IMR-90 (cell line): ENCODE measurements around the gene TMEM154. TPM values are rescaled to one million over a fixed set of nuclear protein-coding genes. Genes with fewer than 3 reads are reported as not detected.
A peak's percentile ranks its signal among the peaks of the same experiment; 100 is the strongest.

ENCODE experiments used
- ATAC-seq: fragments of 200-7000 bp; cut with Tn5 transposase; 2 replicates; pipeline ENCODE4 v1.9.1; 2020; ENCODE audit warnings: low read depth, mild to moderate bottlenecking, moderate library complexity
- BruUV-seq: library from RNA; stranded (reverse); fragments of 400-500 nt; replicated peaks from 2 replicates; lab custom pipeline; 2021; lab: Mats Ljungman, UMichigan
- CTCF ChIA-PET: fragments of 300-600 bp; formaldehyde crosslinking; extraction: SDS; loops from one replicate; lab custom pipeline; 2021; ENCODE audit warnings: antibody characterized with exemption; lab: Yijun Ruan, JAX
- POLR2A ChIA-PET: fragments of 300-600 bp; sonication (Branson Sonifier 250); formaldehyde crosslinking; loops from one replicate; lab custom pipeline; 2022; ENCODE audit warnings: antibody characterized with exemption; ENCODE audit not compliant: unreplicated experiment; lab: Charles Lee
- DNase-seq: peaks from one replicate; pipeline ENCODE4 v3.0.0; 2013
- H2AFZ ChIP-seq: replicated peaks from 2 replicates; pipeline ENCODE3; 2013; ENCODE audit warnings: low read length, mild to moderate bottlenecking; ENCODE audit not compliant: poor library complexity
- H2AK5ac ChIP-seq: 2 replicates; pipeline ENCODE4 v1.6.1; 2013; ENCODE audit warnings: low read depth, low read length, inconsistent platforms
- H2AK9ac ChIP-seq: replicated peaks from 2 replicates; pipeline ENCODE3; 2013; ENCODE audit warnings: mild to moderate bottlenecking, low read depth, low read length, moderate library complexity; ENCODE audit not compliant: poor library complexity
- H2BK120ac ChIP-seq: 2 replicates; pipeline ENCODE4 v1.6.1; 2013; ENCODE audit warnings: low read depth, low read length, inconsistent platforms
- H2BK15ac ChIP-seq: 3 replicates; pipeline ENCODE4 v1.6.1; 2013; ENCODE audit warnings: low read depth, low read length, inconsistent platforms
- H2BK20ac ChIP-seq: 2 replicates; pipeline ENCODE4 v1.6.1; 2013; ENCODE audit warnings: low read depth, mild to moderate bottlenecking, inconsistent platforms, low read length, moderate library complexity
- H2BK5ac ChIP-seq: 2 replicates; pipeline ENCODE4 v1.6.1; 2013; ENCODE audit warnings: mild to moderate bottlenecking, low read depth, low read length, inconsistent platforms; ENCODE audit not compliant: poor library complexity, severe bottlenecking
- H3K14ac ChIP-seq: replicated peaks from 2 replicates; pipeline ENCODE4 v1.6.1; 2013; ENCODE audit warnings: low read depth, low read length, inconsistent platforms
- H3K18ac ChIP-seq: 2 replicates; pipeline ENCODE4 v1.6.1; 2013; ENCODE audit warnings: low read depth, low read length, control low read depth
- H3K23ac ChIP-seq: 2 replicates; pipeline ENCODE4 v1.6.1; 2013; ENCODE audit warnings: low read depth, low read length, inconsistent platforms
- H3K27ac ChIP-seq: 2 replicates; pipeline ENCODE4 v1.5.1; 2013; ENCODE audit warnings: mild to moderate bottlenecking, control low read depth, low read length; ENCODE audit not compliant: insufficient read depth
- H3K27me3 ChIP-seq: 2 replicates; pipeline ENCODE4 v1.6.1; 2013; ENCODE audit warnings: low read length; ENCODE audit not compliant: control insufficient read depth, insufficient read depth
- H3K36me3 ChIP-seq: 2 replicates; pipeline ENCODE4 v1.6.1; 2013; ENCODE audit warnings: low read length, mixed read lengths; ENCODE audit not compliant: control insufficient read depth, insufficient read depth
- H3K4ac ChIP-seq: 2 replicates; pipeline ENCODE4 v1.6.1; 2013; ENCODE audit warnings: low read depth, low read length, inconsistent platforms
- H3K4me1 ChIP-seq: 2 replicates; pipeline ENCODE4 v1.6.1; 2013; ENCODE audit warnings: low read length, mixed read lengths; ENCODE audit not compliant: control insufficient read depth, insufficient read depth
- H3K4me2 ChIP-seq: 2 replicates; pipeline ENCODE4 v1.6.1; 2013; ENCODE audit warnings: low read depth, mild to moderate bottlenecking, control low read depth, low read length, moderate library complexity
- H3K4me3 ChIP-seq: 2 replicates; pipeline ENCODE4 v1.5.1; 2013; ENCODE audit warnings: low read depth, mild to moderate bottlenecking, control low read depth, low read length, moderate library complexity; ENCODE audit not compliant: insufficient read depth
- H3K56ac ChIP-seq: 2 replicates; pipeline ENCODE4 v1.6.1; 2013; ENCODE audit warnings: low read length, inconsistent platforms; ENCODE audit not compliant: insufficient read depth; ENCODE audit errors: extremely low read depth
- H3K79me1 ChIP-seq, 2 experiments: 2 replicates each; pipeline ENCODE4 v1.6.1; 2013; ENCODE audit warnings: low read length in 2 of 2, inconsistent platforms in 1 of 2, low read depth in 1 of 2
- H3K9ac ChIP-seq: 2 replicates; pipeline ENCODE4 v1.6.1; 2013; ENCODE audit warnings: low read depth, low read length, control low read depth
- H3K9me1 ChIP-seq: 2 replicates; pipeline ENCODE4 v1.6.1; 2013; ENCODE audit warnings: low read length, inconsistent platforms; ENCODE audit not compliant: insufficient read depth
- H3K9me3 ChIP-seq: 2 replicates; pipeline ENCODE4 v1.6.1; 2013; ENCODE audit warnings: low read length; ENCODE audit not compliant: control insufficient read depth, insufficient read depth
- H4K20me1 ChIP-seq: 2 replicates; pipeline ENCODE4 v1.6.1; 2013; ENCODE audit warnings: low read length, inconsistent platforms; ENCODE audit not compliant: insufficient read depth
- H4K5ac ChIP-seq: 2 replicates; pipeline ENCODE4 v1.6.1; 2013; ENCODE audit warnings: mild to moderate bottlenecking, low read depth, low read length, control low read depth
- H4K8ac ChIP-seq, 2 experiments: 2 replicates each; pipeline ENCODE4 v1.6.1; 2013; ENCODE audit warnings: low read depth in 2 of 2, low read length in 2 of 2, control low read depth in 1 of 2, inconsistent platforms in 1 of 2
- H4K91ac ChIP-seq: 2 replicates; pipeline ENCODE4 v1.6.1; 2013; ENCODE audit warnings: low read depth, low read length, inconsistent platforms; ENCODE audit not compliant: insufficient read depth
- CEBPB ChIP-seq: IDR thresholded peaks from 2 replicates; pipeline ENCODE4 v1.6.1; 2012; ENCODE audit warnings: low read depth, low read length, improper control_type of control experiment
- CHD1 ChIP-seq: IDR thresholded peaks from 2 replicates; pipeline ENCODE4 v1.6.1; 2012; ENCODE audit warnings: low read depth, low read length, improper control_type of control experiment
- WGBS, 2 experiments: methylation state at CpG; one replicate each; pipeline versions ENCODE4 v1.1.5 to v1.1.7; 2013; ENCODE audit warnings: missing lambda C conversion rate in 2 of 2; ENCODE audit not compliant: insufficient read length in 1 of 2; ENCODE audit errors: extremely low coverage in 2 of 2; 5-methylcytosine and 5-hydroxymethylcytosine counted together
- dilution Hi-C: fragments of 300-500 bp; cut with HindIII; formaldehyde crosslinking; loops from one replicate; pipeline ENCODE4 v1.14.3; 2018; ENCODE audit warnings: low sequenced_read_pairs; ENCODE audit not compliant: unreplicated experiment
- in situ Hi-C: fragments of 300-500 bp; cut with MboI; formaldehyde crosslinking; loops from 3 replicates; pipeline ENCODE4 v1.14.3; 2019; ENCODE audit warnings: low sequenced_read_pairs, inconsistent platforms, mixed read lengths
- intact Hi-C: fragments of 100-400 bp; cut with micrococcal nuclease; formaldehyde crosslinking; loops from 2 replicates; pipeline ENCODE4 v1.10.0; 2022
- polyA plus RNA-seq, 3 experiments: library from polyadenylated mRNA; depleted of rRNA; stranded (reverse); fragments of >200 nt; gene quantifications; 2 replicates each; pipeline ENCODE4 v1.2.3, GENCODE V29; 2012; ENCODE audit warnings: low replicate concordance in 1 of 3
- total RNA-seq: library from RNA; depleted of rRNA; stranded (reverse); fragments of >200 nt; gene quantifications from 2 replicates; pipeline ENCODE4 v1.2.3, GENCODE V29; 2012

The TMEM154 gene
- total and polyA plus RNA-seq, 2 of the 4 experiments (the other 2 are of a cell fraction): 0.12 to 0.18 TPM

GRCh38 chr4:152590179-152591031, 89.4 kb downstream of the TMEM154 start:
- Histone ChIP-seq H3K4ac (no peak overlapping the region), H3K56ac (no peak overlapping the region), H3K9me3 (no peaks in the 10 kb centered on the region), H3K9me1 (peaks cover 3% of the 10 kb centered on the region; the same call in 1 of the 2 replicates), H3K23ac (no peak overlapping the region), H3K4me2 (peak overlapping the region; percentile 62), H2AK5ac (no peak overlapping the region), H2AFZ (no peak overlapping the region), H3K27ac (no peak overlapping the region), H4K8ac (no peak overlapping the region), H3K4me3 (no peak overlapping the region), H3K9ac (no peak overlapping the region), H2BK15ac (no peak overlapping the region), H2BK120ac (no peak overlapping the region), H3K18ac (no peak overlapping the region), H4K20me1 (no peaks in the 10 kb centered on the region), H3K79me1 (no peaks in the 10 kb centered on the region), H3K27me3 (peaks cover 3% of the 10 kb centered on the region; the same call in 1 of the 2 replicates), H3K14ac (no peak overlapping the region), H4K5ac (no peak overlapping the region), H3K36me3 (no peaks in the 10 kb centered on the region), H2AK9ac (no peak overlapping the region), H2BK20ac (no peak overlapping the region), H3K4me1 (peaks cover 9% of the 10 kb centered on the region), H2BK5ac (no peak overlapping the region), H4K91ac (no peak overlapping the region)
- no TSS peak for BruUV-seq
- in situ Hi-C loops (no loop called here), dilution Hi-C loops (no loop called here), intact Hi-C loops (no loop called here)
- TF ChIP-seq CHD1: no peak
- TF ChIP-seq CEBPB: peak; percentile 67
- DNase-seq: peak; percentile 89
- ATAC-seq: peak; percentile 97
- 0% methylated on average over 1 of the region's 4 CpGs; no CpG with 5 or more reads in 1 of the 2 experiments for WGBS, 2 experiments
- ChIA-PET CTCF (interaction anchor here (0.5 to 0.8 kb wide), 4 partner anchors 12 to 1377 kb away, joined by 3 to 5 read pairs (median 4); no protein-coding TSS in a partner anchor), POLR2A (no interaction called here)
